Measurements from ENCODE around the gene IMP4. TPM values are rescaled to one million over a fixed set of nuclear protein-coding genes. Genes with fewer than 3 reads are reported as not detected.

IMP4 gene
- total and polyA plus RNA-seq, 2 of the 8 experiments (the other 6 are each of a cell fraction or from before 2014, with no cell fraction given), result 96.8 to 194 TPM

GRCh38 chr2:130310881-130311280 lies 31.8 kb upstream of the IMP4 start:
- Histone ChIP-seq H3K27me3 (replicated peaks in 1 of 4; ENCODE audit: control insufficient read depth in 3 of 4, extremely low read depth in 1 of 4, insufficient read depth in 3 of 4, low read length in 3 of 4) (no peaks in the 10 kb centered on the region; a peak in 1 of 7 replicates), H2BK15ac (ENCODE audit: low read length) (no peak overlapping the region), H2BK5ac (ENCODE audit: low read depth, low read length) (no peak overlapping the region), H2BK12ac (ENCODE audit: low read depth, low read length) (no peak overlapping the region), H3K4me1 (replicated peaks in 1 of 4; ENCODE audit: control insufficient read depth in 3 of 4, insufficient read depth in 4 of 4, low read length in 3 of 4) (no peaks in the 10 kb centered on the region), H2AK5ac (ENCODE audit: low read depth, low read length) (no peak overlapping the region), H3K4me3 (ENCODE audit: extremely low read depth in 1 of 4, insufficient read depth in 2 of 4, low read depth in 3 of 4, low read length in 4 of 4) (no peak overlapping the region), H3K14ac (ENCODE audit: insufficient read length) (no peak overlapping the region), H3K23me2 (ENCODE audit: low read depth, low read length) (peaks cover 2% of the 10 kb centered on the region; the same call in 1 of the 2 replicates), H3K9ac (replicated peaks in 1 of 4; ENCODE audit: extremely low read depth in 1 of 4, low read depth in 3 of 4, low read length in 3 of 4) (no peak overlapping the region), H2AFZ (ENCODE audit: low read length) (no peak overlapping the region), H3K79me2 (ENCODE audit: control insufficient read depth in 1 of 2, insufficient read depth in 2 of 2, low read length in 2 of 2) (no peaks in the 10 kb centered on the region), H4K5ac (ENCODE audit: insufficient read length, low read depth, low read length) (no peak overlapping the region), H4K20me1 (replicated peaks in 1 of 2; ENCODE audit: control insufficient read depth in 1 of 2, insufficient read depth in 2 of 2, low read length in 2 of 2) (peaks cover 0 to 2% of the 10 kb centered on the region in 2 experiments), H2BK20ac (ENCODE audit: low read length) (no peak overlapping the region), H3K9me3 (ENCODE audit: insufficient read depth in 2 of 2, low read depth in 1 of 2, low read length in 1 of 2) (no peaks in the 10 kb centered on the region), H3K4me2 (ENCODE audit: insufficient read depth in 1 of 2, low read depth in 2 of 2, low read length in 2 of 2) (no peak overlapping the region), H3K56ac (replicated peaks; ENCODE audit: insufficient read length, low read depth, low read length) (no peak overlapping the region), H3K27ac (ENCODE audit: low read depth, low read length) (no peak overlapping the region), H3K79me1 (ENCODE audit: low read depth, low read length) (no peaks in the 10 kb centered on the region), H3K23ac (ENCODE audit: insufficient read length) (no peak overlapping the region), H4K8ac (ENCODE audit: extremely low read depth, insufficient read depth, low read length) (no peak overlapping the region), H3K18ac (ENCODE audit: extremely low read depth, low read length) (no peak overlapping the region), H3K36me3 (ENCODE audit: control insufficient read depth in 2 of 4, insufficient read depth in 4 of 4, low read length in 3 of 4) (no peaks in the 10 kb centered on the region), H2BK120ac (replicated peaks; ENCODE audit: low read depth, low read length) (no peak overlapping the region), H4K91ac (replicated peaks; ENCODE audit: insufficient read length, low read length) (no peak overlapping the region), H3K4ac (replicated peaks; ENCODE audit: insufficient read length, low read depth, low read length) (no peak overlapping the region)
- DNase-seq (ENCODE audit: low read depth in 1 of 2, low spot score in 2 of 2) (no peak), FAIRE-seq (no peak)
- CTCF ChIA-PET (ENCODE audit: partially characterized antibody), result interaction anchor here (0.7 to 1.5 kb wide), 3 partner anchors 11 to 22 kb away, joined by 3 to 6 read pairs (median 3); no protein-coding TSS in a partner anchor
- POLR2A ChIA-PET (ENCODE audit: partially characterized antibody), result no interaction called here
- TF ChIP-seq GTF2F1 (IDR thresholded peaks at IDR 0.05; ENCODE audit: borderline replicate concordance, low read depth, low read length) (no peak), SAP30 (IDR thresholded peaks at IDR 0.05; ENCODE audit: insufficient read depth, insufficient replicate concordance, low read length) (no peak), RAD21 (IDR thresholded peaks at IDR 0.05 in 1 of 2, conservative IDR thresholded peaks at IDR 0.05 in 1 of 2; ENCODE audit: low read depth in 2 of 2, low read length in 2 of 2) (no peak), KDM1A (IDR thresholded peaks at IDR 0.05; ENCODE audit: borderline replicate concordance, low read length) (no peak), POLR2AphosphoS5 (IDR thresholded peaks at IDR 0.05; ENCODE audit: low read depth, low read length) (no peak), CREB1 (IDR thresholded peaks at IDR 0.05) (no peak), POLR2A (IDR thresholded peaks at IDR 0.05; ENCODE audit: control extremely low read depth in 1 of 2, low read depth in 2 of 2, low read length in 2 of 2) (no peak), BCL11A (IDR thresholded peaks at IDR 0.05; ENCODE audit: low read depth in 2 of 2, low read length in 2 of 2) (no peak), SRF (IDR thresholded peaks at IDR 0.05; ENCODE audit: low read depth, low read length) (no peak), PHF8 (conservative IDR thresholded peaks at IDR 0.05; ENCODE audit: low read depth, low read length) (no peak), CHD1 (IDR thresholded peaks at IDR 0.05; ENCODE audit: low read depth, low read length) (no peak), CBX8 (IDR thresholded peaks at IDR 0.05; ENCODE audit: borderline replicate concordance, low read depth, low read length) (no peak), TEAD4 (IDR thresholded peaks at IDR 0.05; ENCODE audit: low read depth, low read length) (no peak), EZH2 (IDR thresholded peaks at IDR 0.05; ENCODE audit: low read depth, low read length, severe bottlenecking) (no peak), SIX5 (IDR thresholded peaks at IDR 0.05; ENCODE audit: low read depth, low read length) (no peak)
- TF ChIP-seq, protein P1, sequence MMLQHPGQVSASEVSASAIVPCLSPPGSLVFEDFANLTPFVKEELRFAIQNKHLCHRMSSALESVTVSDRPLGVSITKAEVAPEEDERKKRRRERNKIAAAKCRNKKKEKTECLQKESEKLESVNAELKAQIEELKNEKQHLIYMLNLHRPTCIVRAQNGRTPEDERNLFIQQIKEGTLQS (IDR thresholded peaks at IDR 0.05; ENCODE audit: insufficient read depth, low read depth, low read length), result no peak

Data from H1 (cell line).